SK-MEL-5 (cell line): Measurements from ENCODE around the gene MYBBP1A. TPM values are rescaled to one million over a fixed set of nuclear protein-coding genes. Genes with fewer than 3 reads are reported as not detected.

ENCODE experiments used
- DNase-seq: peaks from one replicate; pipeline ENCODE4 v3.0.0-alpha.2; 2016; ENCODE audit warnings: low read depth, low spot score
- in situ Hi-C: cut with HindIII; loops from 2 replicates; pipeline ENCODE4 v1.10.0; 2016; ENCODE audit warnings: low sequenced_read_pairs, high pct_unique_total_duplicates, low pct_unique_long_range_greater_than_20kb
- total RNA-seq: library from RNA; depleted of rRNA; stranded (reverse); fragments of >200 nt; shearing (Covaris generic); gene quantifications from 2 replicates; pipeline ENCODE4 v1.2.3, GENCODE V29; 2014

Gene MYBBP1A
- total RNA-seq, 1 experiment from 2014 or later, result 65.1 TPM

DNA sequence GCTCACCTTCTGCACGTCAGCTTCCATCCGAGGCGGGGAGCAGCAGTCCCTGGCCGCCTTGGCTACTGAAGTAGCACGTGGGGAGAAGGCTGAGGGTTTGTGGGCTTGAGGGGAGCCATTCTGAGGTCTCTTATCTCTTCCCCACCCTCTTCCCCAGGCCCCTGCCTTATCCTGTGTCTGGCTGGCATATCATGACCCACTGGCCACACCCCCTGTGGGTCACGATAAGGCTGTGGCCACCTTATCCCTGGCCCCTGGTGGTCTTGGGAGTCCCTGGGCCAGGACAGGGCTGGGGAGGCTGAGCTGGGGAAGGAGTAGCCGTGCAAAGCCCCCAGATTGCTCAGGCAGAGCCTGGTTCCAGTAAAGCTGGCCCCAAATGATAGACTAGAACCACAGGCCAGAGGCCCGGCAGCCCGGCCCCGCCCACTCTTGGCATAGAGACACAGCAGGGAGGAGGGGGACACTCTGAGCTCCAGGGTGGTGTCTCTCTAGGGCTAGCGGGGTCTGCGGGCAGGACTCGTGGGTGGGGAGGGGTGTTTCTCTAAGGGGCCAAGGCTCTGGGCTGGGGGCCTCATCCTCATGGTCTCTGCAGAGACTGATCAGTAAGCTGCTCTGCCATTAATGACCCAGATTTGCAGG lies 48.9 kb downstream of the MYBBP1A start:
- in situ Hi-C loops, result no loop called here

DNA sequence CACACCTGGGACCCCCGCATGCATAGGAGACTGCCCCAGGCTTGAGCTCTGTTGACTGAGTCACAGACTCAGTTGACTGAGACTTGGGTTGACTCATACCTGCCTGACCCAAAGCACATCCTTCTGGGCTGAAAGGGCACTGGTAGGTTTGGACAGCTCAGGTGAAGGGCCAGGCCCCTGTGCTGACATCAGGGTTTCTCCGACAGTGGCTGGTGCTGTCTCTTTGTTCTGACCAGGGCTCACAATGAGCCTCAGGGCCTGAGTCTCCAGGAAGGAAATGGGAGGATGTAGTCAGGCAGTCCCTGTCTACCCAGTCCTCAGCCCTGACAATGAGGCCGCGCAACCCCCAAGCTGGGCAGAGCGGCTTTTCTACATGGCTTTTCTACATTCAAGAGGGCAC lies 50.0 kb downstream of the MYBBP1A start:
- no peak for DNase-seq
- in situ Hi-C loops, result no loop called here

More for the DNA sequence above, 48.9 kb downstream of the MYBBP1A start:
- DNase-seq, result no peak

DNA sequence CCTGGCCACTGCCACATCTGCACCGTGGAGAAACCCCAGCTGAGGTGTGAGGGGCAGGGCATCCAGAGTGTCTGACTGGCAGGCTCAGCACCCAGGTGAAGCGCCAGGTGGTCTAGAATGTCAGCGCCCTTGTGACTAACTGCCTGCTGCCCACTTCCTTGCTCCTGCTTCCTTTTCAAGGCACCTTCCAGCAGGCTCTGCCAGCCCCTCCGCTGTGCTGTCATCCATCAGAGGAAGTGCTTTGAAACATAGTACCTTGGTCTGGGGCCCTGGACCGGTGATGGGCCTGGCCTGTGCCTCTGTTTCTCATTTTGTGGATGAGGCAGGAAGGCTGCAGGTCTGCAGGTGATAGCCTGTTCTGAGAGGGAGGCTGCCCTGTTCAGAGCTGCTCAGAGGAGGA lies 51.0 kb downstream of the MYBBP1A start:
- no peak for DNase-seq
- in situ Hi-C loops, result no loop called here

DNA sequence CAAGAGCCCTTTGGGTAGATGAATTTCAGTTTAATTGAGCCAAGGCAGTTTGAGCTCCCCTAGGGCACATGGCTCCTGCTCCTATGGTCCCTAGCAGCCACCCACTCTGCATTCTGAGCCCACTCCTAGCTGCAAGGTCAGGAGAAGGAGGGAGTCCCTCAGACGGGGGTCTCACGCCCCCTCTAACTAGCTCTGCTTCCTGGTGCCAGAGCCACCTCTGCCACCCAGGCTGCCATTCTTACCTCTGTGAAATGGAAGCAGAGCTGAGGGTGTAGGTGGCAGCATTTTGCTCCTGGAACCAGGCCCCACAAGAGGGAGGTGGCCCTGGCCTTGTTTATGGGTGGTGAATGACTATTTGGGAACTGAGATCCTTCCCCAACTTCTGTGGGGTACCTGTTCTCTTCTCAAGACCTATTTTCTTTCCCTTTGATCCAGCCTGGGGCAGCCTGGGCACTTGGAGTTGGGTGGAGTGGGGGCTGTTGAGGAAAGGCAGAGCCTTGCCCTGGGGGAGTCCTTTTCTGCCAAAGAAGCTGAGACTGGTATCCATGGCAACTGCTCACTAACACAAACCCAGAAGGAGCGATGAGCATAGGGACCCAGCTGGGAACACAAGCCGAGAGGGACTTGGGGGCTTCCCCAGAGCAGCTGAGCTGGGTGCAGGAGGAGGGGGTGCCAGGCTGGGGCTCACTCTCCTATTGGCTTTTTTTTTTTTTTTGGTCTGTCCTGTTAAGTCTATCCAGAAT lies 51.7 kb downstream of the MYBBP1A start:
- DNase-seq, result no peak
- in situ Hi-C loops, result no loop called here

DNA sequence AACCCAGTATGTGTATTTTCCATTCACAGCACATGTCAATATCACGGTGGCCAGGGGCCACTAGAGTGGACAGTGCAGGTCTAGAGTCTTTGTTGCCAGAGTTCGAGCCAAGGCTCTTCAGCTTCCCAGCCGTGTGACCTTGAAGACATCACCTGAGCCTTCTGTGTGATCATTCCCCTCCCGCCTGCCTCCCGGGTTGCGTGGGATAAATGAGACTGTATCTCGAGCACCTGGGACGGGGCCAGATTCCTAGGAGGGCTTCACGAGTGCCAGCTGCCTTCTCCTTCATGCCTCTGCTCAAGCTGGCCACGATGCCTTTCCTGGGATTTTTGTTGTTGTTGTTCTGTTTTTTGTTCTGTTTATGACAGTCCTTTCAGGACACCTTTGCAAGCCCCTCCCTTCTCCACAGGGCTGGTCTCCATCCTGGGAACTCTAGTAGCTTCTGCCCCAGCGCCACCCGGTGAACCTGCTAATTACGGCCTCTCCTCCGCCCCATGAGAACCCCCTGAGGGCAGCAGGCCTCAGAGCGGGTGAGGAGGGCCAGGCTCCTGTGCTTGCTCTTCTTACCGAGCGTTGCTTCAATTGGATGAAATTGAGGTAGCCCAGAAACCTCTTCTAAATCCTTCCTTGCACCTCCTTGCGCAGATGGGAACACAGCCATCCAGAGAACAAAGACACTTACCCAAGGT lies 52.6 kb downstream of the MYBBP1A start:
- in situ Hi-C loops, result no loop called here
- no peak for DNase-seq

DNA sequence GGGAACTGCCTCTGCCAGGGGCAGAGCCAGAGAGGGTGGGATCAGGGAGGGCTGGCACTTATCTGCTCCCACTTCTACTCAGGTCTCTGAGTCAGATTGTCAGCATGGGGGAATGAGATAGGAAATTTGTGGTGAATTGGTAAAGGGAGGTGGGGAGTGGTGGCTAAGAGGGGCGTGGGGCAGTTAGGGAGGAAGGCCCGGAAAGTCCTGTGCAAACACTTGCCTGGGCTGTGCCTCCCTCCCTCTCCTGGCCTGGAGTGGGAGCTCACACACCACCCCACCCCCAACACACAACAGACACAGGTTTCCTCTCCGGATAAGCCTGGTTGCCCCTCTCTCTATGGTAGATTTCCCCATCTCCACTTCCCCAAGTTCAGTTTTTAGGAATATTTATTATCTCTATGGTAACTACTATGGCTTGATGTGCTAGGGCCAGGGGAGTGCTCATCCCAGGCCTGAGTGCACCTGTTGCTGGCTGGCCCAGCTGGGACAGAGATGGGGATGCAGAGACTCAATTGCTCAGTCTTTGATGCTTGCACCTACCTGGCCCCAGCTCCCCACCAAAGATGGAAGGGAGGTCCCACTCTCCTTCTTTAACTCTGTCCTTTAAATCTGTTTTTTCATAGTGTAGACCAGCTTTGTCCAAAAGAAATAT lies 53.8 kb downstream of the MYBBP1A start:
- in situ Hi-C loops, result no loop called here
- DNase-seq, result no peak

DNA sequence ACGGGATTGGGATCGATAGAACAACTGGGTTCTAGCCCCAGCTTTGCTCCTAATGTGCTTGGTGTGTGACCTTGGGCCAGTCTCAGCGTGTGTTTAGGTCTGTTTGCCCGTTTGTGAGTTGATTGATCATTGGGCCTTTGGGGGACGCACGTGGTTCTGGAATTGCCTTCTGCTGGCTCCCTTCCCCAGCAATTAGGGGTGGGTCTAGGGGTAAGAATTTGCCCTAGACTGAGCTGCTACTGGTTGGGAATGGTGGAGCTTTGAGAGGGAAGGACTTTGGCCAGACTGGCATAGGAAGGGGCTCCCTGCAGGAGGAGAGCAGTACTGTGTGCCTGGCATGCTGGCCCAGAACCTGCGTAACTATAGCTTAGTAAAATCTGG lies 55.0 kb downstream of the MYBBP1A start:
- in situ Hi-C loops, result no loop called here
- DNase-seq, result no peak

DNA sequence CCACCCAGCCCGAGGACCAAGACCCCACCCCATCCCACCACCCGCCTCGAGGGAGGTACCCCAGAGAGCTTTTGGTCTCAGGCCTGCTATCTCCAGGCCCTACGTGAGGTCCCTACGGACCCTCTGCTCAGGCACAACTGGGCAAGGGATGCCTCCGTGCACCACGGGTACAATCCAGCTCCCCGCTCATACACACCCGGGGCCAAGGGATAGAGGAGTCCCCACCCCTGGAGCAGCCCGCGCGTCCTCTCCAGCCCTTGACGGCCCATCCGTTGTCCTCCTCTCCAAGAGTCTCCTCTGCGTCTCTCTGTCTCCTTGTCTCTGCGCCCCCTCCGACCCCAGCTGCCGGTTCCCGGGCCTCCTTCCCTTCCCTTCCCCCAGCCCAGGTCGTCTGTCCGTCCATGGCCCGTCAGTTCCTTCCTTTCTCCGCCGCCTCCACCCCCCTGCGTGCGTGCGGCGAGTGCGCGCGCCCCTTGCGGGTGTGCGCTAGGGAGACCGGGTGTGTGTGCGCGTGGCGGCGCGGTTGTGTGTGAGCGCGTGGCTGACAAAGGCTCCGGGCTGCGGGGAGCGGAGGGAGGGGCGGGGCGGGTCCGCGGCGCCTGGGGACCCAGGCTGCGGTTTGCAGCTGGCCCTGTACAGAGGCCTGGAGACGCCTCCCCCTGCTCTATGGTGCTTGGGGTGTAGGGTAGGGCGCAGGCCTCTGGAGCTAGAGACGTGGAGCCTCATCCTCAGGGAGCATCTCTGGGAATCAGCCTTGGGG lies 55.6 kb downstream of the MYBBP1A start:
- in situ Hi-C loops, result no loop called here

DNA sequence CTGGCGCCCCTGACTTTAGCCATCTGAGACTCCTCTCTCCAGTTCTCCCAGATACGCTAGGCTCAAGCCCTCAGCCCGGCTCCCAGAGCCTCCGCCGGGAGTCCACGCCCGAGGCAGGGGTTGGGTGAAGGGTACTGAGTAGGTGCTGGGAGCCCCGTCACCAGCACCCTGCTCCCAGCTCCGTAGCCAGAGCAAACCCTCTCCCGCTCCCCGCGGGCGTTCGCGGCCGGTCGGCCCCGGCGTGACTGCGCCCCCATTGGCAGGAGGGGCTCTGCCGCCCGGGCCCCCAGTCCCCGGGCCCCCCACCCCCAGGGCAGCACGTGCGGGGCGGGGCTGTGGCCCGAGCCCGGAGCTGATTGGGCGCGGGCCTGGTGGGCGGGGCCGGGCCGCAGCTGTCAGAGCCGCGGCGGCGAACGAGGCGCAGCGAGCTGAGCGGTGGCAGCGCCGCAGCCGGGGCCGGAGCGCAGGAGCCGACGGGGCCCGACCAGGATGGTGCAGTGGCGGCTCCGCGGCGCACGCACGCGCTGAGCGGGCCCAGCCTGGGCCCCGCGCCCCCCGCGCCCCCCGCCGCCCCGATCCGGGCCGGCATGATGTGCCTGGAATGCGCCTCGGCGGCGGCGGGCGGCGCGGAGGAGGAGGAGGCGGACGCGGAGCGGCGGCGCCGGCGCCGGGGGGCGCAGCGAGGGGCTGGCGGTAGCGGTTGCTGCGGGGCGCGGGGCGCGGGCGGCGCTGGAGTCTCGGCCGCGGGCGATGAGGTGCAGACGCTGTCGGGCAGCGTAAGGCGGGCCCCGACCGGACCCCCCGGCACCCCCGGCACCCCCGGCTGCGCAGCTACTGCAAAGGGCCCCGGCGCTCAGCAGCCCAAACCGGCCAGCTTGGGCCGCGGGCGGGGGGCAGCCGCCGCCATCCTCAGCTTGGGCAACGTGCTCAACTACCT lies 56.5 kb downstream of the MYBBP1A start, which contains the start of gene SPNS2:
Gene SPNS2, plus strand, starts transcription at position 421 of the 937 bp plus-strand sequence. Its CDS starts 167 bp downstream, at position 588.
- DNase-seq, result peak; percentile 44
- in situ Hi-C loops, result no loop called here

More for the DNA sequence above, 55.6 kb downstream of the MYBBP1A start:
- no peak for DNase-seq

DNA sequence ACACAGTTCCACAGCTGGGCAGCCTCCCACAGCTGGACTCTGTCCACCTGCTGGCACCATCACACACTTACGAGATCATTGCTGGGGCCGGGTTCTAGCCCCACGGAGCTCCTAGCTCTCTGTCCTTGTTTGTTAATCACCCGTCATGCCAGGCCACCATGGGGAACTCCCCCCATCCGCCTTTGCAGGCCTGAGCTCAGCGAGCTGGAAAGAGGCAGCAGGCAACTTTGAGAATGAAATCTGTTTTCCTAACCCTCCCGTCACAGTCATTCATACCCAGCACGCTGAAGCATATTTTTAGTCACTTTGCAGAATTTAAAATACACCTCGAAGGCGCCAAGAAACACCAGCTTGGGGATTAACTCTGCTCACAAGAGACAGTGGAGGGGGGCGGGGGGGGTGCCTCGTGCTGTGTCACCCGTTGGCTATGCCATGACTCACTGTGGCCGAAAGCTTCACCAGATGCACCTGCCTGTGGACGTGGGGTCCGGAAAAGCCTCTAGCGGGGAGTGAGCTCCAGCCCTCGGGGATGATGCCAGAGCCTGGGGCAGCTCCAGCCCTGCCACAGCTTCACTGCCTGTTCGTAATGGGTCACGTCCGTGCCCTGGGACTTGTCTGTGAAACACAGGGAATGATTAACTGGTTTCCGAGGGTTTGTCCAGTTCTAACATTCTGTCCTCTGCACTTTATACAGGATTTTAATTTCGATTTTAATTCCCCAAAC lies 57.9 kb downstream of the MYBBP1A start:
- in situ Hi-C loops, result no loop called here
- DNase-seq, result no peak

DNA sequence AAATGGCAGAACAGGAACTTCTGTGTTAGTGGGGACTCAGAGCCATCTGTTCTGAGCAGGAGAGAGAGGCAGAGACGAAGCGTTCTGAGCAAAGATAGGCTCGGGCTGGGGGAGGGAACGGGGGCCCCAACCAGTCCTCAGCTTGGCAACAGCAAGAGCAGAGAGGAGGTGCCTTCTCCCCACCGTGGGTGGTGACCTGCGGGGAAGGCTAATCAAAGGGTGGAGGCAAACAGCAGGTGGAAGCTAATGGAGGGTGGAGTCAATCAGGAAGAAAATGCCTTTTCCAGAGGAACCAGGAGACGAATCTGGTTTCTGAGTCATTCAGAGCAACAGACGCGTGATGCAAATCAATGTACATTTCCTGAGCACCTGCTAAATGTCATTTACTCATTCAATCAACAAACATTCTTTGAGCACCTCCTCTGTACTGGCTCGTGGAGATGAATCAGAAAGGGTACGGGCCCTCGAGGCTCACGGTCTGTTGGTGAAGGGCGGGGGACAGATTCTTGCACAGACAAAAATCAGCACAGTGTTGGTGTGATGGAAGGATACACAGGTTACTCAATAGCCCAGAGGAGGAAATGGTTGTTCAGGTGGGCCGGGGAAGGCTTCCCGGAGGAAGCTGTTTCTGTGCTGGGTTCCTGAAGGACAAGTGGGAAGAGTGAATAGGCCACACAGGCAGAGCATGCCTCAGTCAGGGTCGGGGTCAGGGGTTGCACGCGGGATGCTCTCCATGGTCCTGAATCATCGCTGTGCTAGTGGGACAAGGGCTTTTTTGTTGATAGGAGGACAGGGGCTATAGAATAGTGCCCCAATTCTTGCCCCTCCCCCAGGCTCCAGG lies 62.2 kb downstream of the MYBBP1A start:
- peak; percentile 59 for DNase-seq
- in situ Hi-C loops, result no loop called here

DNA sequence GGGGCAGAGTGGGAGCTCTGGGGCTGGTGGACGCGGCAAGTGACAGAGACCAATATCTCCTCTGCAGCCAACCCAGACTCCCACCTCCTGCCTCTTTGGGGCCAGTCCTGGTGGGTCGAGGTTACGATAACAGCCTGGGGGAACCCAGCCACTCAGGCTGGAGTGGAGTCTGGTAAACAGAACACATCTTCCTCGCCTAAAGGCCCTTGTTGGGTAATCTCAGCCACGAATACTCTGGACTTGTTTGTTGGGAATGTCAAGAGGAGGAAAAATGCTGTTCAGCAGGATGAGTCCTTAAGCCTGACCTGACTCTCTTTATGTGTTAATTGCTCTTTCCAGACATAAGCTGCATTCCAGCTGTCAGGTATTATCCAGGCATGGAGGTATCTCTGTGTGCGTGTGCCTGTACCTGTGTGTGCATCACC lies 64.5 kb downstream of the MYBBP1A start:
- in situ Hi-C loops, result no loop called here
- no peak for DNase-seq

DNA sequence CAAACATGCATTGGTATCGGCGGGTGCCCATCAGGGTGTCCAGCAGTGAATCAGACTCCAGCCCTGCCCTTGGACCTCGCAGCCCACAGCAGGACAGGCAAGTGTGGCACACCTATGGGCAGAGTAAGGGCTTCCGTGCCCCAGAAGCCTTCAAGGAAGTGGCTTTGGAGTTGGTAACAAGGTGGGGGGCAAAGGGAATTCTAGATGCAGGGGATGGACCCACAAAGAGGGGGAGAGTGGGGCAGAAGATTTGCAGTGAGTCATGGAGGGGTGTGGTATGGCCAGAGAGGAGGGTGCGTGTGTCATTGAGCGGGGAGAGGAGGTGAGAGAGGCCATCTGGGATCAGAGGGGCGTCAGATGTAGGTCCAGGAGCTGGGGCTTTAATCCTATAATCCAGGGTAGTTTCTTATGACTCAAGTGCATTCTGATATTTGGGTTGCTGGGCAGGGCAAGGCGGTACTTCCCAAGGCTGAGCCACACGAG lies 65.0 kb downstream of the MYBBP1A start:
- in situ Hi-C loops, result no loop called here
- no peak for DNase-seq

DNA sequence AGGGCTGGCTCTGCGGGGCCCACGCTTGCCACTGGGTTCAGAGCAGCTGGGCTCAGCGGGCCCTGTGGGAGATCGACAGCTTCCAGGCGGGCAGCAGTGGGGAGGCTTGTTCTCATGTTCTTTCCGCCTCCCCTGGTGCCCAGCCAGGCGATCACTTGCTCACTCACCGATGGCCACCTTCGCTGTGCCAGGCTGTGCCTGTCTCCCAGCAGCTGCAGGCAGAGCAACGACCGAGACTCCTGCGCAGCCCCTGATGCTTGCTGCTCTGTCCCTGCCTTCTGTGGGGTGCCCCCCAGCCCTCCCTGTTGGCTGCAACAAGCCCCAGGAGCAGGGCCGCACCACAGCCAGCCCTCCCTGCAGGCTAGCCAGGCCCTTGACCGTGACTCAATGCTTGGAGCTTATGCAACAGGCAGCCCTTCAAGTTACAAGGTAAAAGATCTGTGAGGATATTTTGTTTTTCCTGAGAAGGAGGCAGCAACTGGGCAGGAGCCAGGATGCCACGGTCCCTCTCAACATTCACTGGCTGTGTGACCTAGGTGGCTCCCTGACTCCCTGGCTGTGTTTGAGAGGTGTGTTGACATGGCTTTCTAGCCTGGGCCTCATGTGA lies 66.1 kb downstream of the MYBBP1A start:
- in situ Hi-C loops, result no loop called here
- no peak for DNase-seq
